ENCODE results near the gene TMEM170B.
"Not testable (repeated sequence)": the region's sequence is repeated elsewhere in the genome, so short reads cannot be mapped to it uniquely, and the experiment has no call there.

TMEM170B gene

DNA sequence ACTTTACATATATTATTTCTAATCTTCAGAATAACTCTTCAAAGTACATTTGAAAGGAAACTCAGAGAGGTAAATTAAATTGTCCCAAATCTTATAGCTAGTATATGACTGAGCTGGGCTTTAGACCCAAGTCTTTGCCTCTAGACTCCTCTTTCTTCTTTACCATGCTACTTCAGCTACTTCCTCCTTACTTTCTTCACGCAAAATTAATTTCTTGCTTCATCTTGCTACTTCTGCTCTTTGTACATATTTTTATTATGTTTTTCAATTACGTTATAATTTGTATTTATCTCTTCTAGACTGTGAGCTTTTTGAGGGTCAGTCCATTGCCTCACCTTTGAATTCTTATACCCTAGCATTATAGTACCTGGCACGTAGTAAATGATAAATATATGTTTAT lies 5.3 kb downstream of the TMEM170B start:
- H3K27me3 Mint-ChIP-seq (ENCODE audit: low read depth), result peaks cover 43% of the 10 kb centered on the region
- no peaks in the 10 kb centered on the region for H3K9me3 Mint-ChIP-seq
- no peak for DNase-seq (ENCODE audit: low spot score)
- H3K36me3 Mint-ChIP-seq (ENCODE audit: low read depth), result no peaks in the 10 kb centered on the region
- H3K27ac Mint-ChIP-seq, result no peak overlapping the region
- no peak overlapping the region for H3K4me3 Mint-ChIP-seq
- H3K4me1 Mint-ChIP-seq (ENCODE audit: low read depth), result peaks cover 4% of the 10 kb centered on the region

DNA sequence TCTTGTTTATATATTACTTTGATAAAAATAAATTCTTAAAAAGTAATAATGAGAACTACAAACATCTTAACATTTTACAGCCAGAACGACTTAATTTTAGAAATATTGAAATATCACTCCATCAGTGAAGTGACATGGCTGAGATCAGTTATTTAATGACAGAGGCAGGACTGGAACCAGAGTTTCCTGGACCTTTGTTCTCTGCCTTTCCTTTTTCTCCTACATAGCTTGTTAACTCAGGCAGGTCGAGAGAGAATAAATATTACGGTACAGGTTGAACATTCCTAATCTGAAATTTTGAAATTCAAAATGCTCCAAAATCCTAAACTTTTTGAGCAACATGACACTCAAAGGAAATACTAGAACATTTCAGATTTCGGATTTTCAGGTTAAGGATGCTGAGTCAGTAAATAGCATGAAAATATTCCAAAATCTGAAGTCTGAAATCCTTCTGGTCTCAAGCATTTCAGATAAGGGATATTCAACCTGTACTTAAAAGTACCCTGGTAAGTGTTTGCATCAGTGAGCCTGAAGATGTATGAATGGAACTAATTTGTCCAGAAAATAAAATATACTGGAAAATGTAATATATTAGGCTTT lies 6.5 kb downstream of the TMEM170B start:
- no peaks in the 10 kb centered on the region for H3K4me1 Mint-ChIP-seq (ENCODE audit: low read depth)
- no peak overlapping the region for H3K27ac Mint-ChIP-seq
- no peak for DNase-seq (ENCODE audit: low spot score)
- peaks cover 34% of the 10 kb centered on the region for H3K27me3 Mint-ChIP-seq (ENCODE audit: low read depth)
- H3K9me3 Mint-ChIP-seq, result no peaks in the 10 kb centered on the region
- no peak overlapping the region for H3K4me3 Mint-ChIP-seq
- no peaks in the 10 kb centered on the region for H3K36me3 Mint-ChIP-seq (ENCODE audit: low read depth)

DNA sequence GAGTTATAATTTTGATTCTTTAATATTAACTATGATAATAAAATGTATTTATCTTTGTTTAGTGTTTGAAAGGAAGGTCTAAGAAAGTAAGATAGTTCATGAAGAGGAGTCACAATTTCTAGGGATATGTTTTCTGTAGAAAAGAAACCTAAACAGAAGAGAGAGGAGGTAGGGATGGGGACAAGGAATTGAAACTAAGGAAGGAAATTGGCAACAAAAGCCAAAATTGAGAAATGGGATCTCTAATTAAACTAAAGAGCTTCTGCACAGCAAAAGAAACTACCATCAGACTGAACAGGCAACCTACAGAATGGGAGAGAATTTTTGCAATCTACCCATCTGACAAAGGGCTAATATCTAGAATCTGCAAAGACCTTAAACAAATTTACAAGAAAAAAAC lies 10.3 kb downstream of the TMEM170B start:
- H3K27me3 Mint-ChIP-seq (ENCODE audit: low read depth); H3K4me1 Mint-ChIP-seq (ENCODE audit: low read depth); H3K27ac Mint-ChIP-seq; H3K9me3 Mint-ChIP-seq; H3K4me3 Mint-ChIP-seq; DNase-seq (ENCODE audit: low spot score); H3K36me3 Mint-ChIP-seq (ENCODE audit: low read depth): not testable (repeated sequence)

DNA sequence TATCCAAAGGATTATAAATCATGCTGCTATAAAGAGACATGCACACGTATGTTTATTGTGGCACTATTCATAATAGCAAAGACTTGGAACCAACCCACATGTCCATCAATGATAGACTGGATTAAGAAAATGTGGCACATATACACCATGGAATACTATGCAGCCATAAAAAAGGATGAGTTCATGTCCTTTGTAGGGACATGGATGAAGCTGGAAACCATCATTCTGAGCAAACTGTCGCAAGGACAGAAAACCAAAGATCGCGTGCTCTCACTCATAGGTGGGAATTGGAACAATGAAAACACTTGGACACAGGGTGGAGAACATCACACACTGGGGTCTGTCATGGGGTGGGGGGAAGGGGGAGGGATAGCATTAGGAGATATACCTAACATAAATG lies 11.0 kb downstream of the TMEM170B start:
- H3K27ac Mint-ChIP-seq; DNase-seq (ENCODE audit: low spot score); H3K4me1 Mint-ChIP-seq (ENCODE audit: low read depth); H3K36me3 Mint-ChIP-seq (ENCODE audit: low read depth); H3K27me3 Mint-ChIP-seq (ENCODE audit: low read depth); H3K9me3 Mint-ChIP-seq; H3K4me3 Mint-ChIP-seq: not testable (repeated sequence)

- no peaks in the 10 kb centered on the region for H3K36me3 Mint-ChIP-seq (ENCODE audit: low read depth)
- H3K4me1 Mint-ChIP-seq (ENCODE audit: low read depth), result no peaks in the 10 kb centered on the region
- no peak overlapping the region for H3K4me3 Mint-ChIP-seq
- no peaks in the 10 kb centered on the region for H3K9me3 Mint-ChIP-seq
- no peak overlapping the region for H3K27ac Mint-ChIP-seq
- no peak for DNase-seq (ENCODE audit: low spot score)
- peaks cover 2% of the 10 kb centered on the region for H3K27me3 Mint-ChIP-seq (ENCODE audit: low read depth)
These were observed 13.5 kb downstream of the TMEM170B start for GRCh38 chr6:11551053-11551452.

- H3K4me3 Mint-ChIP-seq, result no peak overlapping the region
These were observed 14.9 kb downstream of the TMEM170B start for GRCh38 chr6:11552442-11552841.

GRCh38 chr6:11553824-11554223 lies 16.3 kb downstream of the TMEM170B start:
- no peak overlapping the region for H3K27ac Mint-ChIP-seq
- no peak for DNase-seq (ENCODE audit: low spot score)
- peaks cover 7% of the 10 kb centered on the region for H3K27me3 Mint-ChIP-seq (ENCODE audit: low read depth)
- H3K36me3 Mint-ChIP-seq (ENCODE audit: low read depth), result no peaks in the 10 kb centered on the region
- no peak overlapping the region for H3K4me3 Mint-ChIP-seq
- no peaks in the 10 kb centered on the region for H3K4me1 Mint-ChIP-seq (ENCODE audit: low read depth)
- no peaks in the 10 kb centered on the region for H3K9me3 Mint-ChIP-seq

More at GRCh38 chr6:11552442-11552841, 14.9 kb downstream of the TMEM170B start:
- Mint-ChIP-seq H3K27me3 (ENCODE audit: low read depth) (peaks cover 7% of the 10 kb centered on the region), H3K27ac (no peak overlapping the region), H3K4me1 (ENCODE audit: low read depth) (no peaks in the 10 kb centered on the region), H3K9me3 (no peaks in the 10 kb centered on the region), H3K36me3 (ENCODE audit: low read depth) (no peaks in the 10 kb centered on the region)
- DNase-seq (ENCODE audit: low spot score), result no peak

- no peaks in the 10 kb centered on the region for H3K36me3 Mint-ChIP-seq (ENCODE audit: low read depth)
- H3K27ac Mint-ChIP-seq, result no peak overlapping the region
- H3K9me3 Mint-ChIP-seq, result no peaks in the 10 kb centered on the region
- peaks cover 7% of the 10 kb centered on the region for H3K27me3 Mint-ChIP-seq (ENCODE audit: low read depth)
- no peaks in the 10 kb centered on the region for H3K4me1 Mint-ChIP-seq (ENCODE audit: low read depth)
- no peak overlapping the region for H3K4me3 Mint-ChIP-seq
- DNase-seq (ENCODE audit: low spot score), result no peak
These were observed 18.8 kb downstream of the TMEM170B start for GRCh38 chr6:11556309-11556708.

- H3K36me3 Mint-ChIP-seq (ENCODE audit: low read depth), result no peaks in the 10 kb centered on the region
These were observed 26.2 kb downstream of the TMEM170B start for GRCh38 chr6:11563793-11564192.

GRCh38 chr6:11566609-11567008 lies 29.1 kb downstream of the TMEM170B start:
- Mint-ChIP-seq H3K9me3 (no peaks in the 10 kb centered on the region), H3K27me3 (ENCODE audit: low read depth) (peaks cover 3% of the 10 kb centered on the region), H3K27ac (no peak overlapping the region), H3K36me3 (ENCODE audit: low read depth) (no peaks in the 10 kb centered on the region), H3K4me1 (ENCODE audit: low read depth) (no peaks in the 10 kb centered on the region), H3K4me3 (no peak overlapping the region)
- DNase-seq (ENCODE audit: low spot score), result no peak

More at GRCh38 chr6:11563793-11564192, 26.2 kb downstream of the TMEM170B start:
- Mint-ChIP-seq H3K27ac (no peak overlapping the region), H3K27me3 (ENCODE audit: low read depth) (peaks cover 3% of the 10 kb centered on the region), H3K4me1 (ENCODE audit: low read depth) (no peaks in the 10 kb centered on the region), H3K9me3 (no peaks in the 10 kb centered on the region), H3K4me3 (no peak overlapping the region)
- no peak for DNase-seq (ENCODE audit: low spot score)

DNA sequence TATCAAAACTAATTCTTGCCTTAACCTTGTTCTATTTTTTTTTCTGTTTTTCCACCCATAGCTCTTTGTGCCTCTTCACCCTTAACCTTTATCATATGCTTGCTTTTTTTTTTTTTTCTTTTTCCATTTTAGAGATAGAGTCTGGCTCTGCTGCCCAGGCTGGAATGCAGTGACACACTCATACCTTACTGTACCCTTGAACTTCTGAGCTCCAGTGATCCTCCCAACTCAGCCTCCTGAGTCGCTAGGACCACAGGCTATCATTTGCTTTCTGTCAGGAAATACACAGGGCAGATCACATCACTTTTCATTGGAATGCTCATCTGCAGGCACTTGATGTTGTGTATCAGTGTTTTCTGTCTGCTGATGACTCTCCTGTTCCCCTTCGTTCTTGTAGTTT lies 33.5 kb downstream of the TMEM170B start:
- H3K9me3 Mint-ChIP-seq, result no peaks in the 10 kb centered on the region
- no peak for DNase-seq (ENCODE audit: low spot score)
- no peaks in the 10 kb centered on the region for H3K4me1 Mint-ChIP-seq (ENCODE audit: low read depth)
- H3K27ac Mint-ChIP-seq, result no peak overlapping the region
- no peaks in the 10 kb centered on the region for H3K36me3 Mint-ChIP-seq (ENCODE audit: low read depth)
- no peaks in the 10 kb centered on the region for H3K27me3 Mint-ChIP-seq (ENCODE audit: low read depth)
- no peak overlapping the region for H3K4me3 Mint-ChIP-seq

DNA sequence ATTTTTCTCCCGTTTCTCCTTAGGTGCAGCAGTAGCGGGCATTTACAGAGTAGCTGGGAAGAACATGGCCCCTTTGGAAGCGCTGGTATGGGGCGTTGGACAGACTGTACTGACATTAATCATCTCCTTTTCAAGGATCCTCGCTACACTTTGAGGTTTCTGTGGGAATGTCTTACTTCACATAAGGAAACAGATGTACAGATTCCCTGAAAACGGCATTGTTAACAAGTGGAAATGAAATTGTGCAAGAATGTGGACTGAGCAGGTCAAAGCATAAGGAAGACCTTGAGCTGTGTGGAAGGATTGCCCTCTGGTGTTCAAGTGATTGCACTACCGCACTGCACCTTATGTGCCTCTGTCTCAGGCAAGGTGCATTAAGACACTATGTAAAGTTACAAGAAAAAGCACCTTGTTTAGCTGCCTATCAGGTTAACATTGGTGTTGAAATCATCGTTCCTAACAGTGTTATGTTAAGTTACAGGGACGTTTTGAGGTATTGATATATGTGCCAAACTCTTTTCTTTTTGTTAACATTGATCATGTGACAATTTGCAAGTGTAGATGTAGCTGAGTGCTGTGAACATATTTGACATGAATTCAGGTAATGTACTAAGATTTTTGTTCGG lies 38.0 kb downstream of the TMEM170B start:
- no peaks in the 10 kb centered on the region for H3K36me3 Mint-ChIP-seq (ENCODE audit: low read depth)
- H3K4me3 Mint-ChIP-seq, result no peak overlapping the region
- no peaks in the 10 kb centered on the region for H3K9me3 Mint-ChIP-seq
- DNase-seq (ENCODE audit: low spot score), result peak; percentile 19
- H3K27me3 Mint-ChIP-seq (ENCODE audit: low read depth), result no peaks in the 10 kb centered on the region
- no peak overlapping the region for H3K27ac Mint-ChIP-seq
- no peaks in the 10 kb centered on the region for H3K4me1 Mint-ChIP-seq (ENCODE audit: low read depth)

DNA sequence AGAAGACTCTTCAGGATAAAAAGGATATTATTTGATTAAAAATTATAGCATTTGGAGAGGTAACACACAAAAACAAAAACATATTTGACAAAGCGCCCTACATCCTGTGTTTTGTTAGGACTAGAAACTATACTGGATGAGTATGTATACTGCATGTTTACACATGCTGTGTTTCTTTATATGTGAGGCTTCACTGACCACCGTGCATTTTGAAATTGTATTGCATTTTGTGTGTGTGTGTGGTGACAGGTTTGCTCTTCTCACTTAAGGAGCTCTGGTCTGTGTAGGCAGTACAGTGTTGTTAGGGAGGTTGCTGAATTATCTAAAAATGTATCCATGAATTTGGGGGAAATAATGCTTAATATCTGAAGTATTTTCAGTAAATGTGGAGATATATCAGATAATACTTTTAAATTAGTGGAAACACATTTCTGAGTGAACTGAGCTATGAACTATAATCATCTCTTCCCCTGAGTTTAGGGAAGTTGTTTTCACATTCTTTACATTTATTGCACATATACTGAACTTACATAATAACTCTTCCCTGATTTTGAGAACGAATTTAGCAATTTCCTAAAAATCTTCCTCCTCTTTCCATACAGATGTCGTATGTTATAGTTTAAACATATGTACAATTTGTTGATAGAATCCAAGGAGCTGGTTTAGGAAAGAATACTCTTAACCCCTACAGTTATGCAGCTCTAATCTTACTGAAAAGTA lies 43.3 kb downstream of the TMEM170B start:
- Mint-ChIP-seq H3K9me3 (no peaks in the 10 kb centered on the region), H3K27me3 (ENCODE audit: low read depth) (peaks cover 2% of the 10 kb centered on the region), H3K36me3 (ENCODE audit: low read depth) (no peaks in the 10 kb centered on the region), H3K4me3 (no peak overlapping the region), H3K27ac (no peak overlapping the region), H3K4me1 (ENCODE audit: low read depth) (no peaks in the 10 kb centered on the region)
- no peak for DNase-seq (ENCODE audit: low spot score)

DNA sequence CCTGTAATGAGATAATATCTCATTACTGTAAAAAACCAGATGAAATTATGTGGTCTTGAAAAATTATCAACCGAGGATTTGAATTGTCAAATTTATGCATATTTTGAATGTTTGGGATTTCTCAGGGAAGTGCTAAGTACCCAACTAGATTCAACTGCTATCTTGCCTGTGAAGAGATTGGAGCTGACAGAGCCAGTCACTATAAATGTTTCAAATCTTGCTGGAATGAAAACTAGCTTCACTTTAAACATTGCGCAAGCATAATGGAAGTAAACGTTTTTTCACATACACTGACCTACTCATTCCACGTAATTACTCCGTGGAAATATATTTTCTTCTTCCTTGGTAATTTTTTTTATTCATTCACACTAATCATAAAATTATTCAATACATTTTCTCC lies 46.7 kb downstream of the TMEM170B start:
- H3K9me3 Mint-ChIP-seq, result no peaks in the 10 kb centered on the region
- H3K4me3 Mint-ChIP-seq, result no peak overlapping the region
- H3K36me3 Mint-ChIP-seq (ENCODE audit: low read depth), result no peaks in the 10 kb centered on the region
- H3K27ac Mint-ChIP-seq, result no peak overlapping the region
- no peaks in the 10 kb centered on the region for H3K4me1 Mint-ChIP-seq (ENCODE audit: low read depth)
- DNase-seq (ENCODE audit: low spot score), result no peak
- H3K27me3 Mint-ChIP-seq (ENCODE audit: low read depth), result peaks cover 5% of the 10 kb centered on the region
